H1 (cell line): ENCODE measurements around the gene VENTX. TPM values are rescaled to one million over a fixed set of nuclear protein-coding genes. Genes with fewer than 3 reads are reported as not detected.

Experiments
- CTCF ChIA-PET: fragments of 300-600 bp; sonication (Branson Sonifier 250); formaldehyde crosslinking; loops from one replicate; lab custom pipeline; 2021; ENCODE audit not compliant: partially characterized antibody; lab: Charles Lee
- POLR2A ChIA-PET: fragments of 300-600 bp; sonication (Branson Sonifier 250); formaldehyde crosslinking; loops from one replicate; lab custom pipeline; 2021; ENCODE audit warnings: inconsistent platforms; ENCODE audit not compliant: partially characterized antibody; lab: Charles Lee
- DNase-seq, 2 experiments: peaks; one replicate each; pipeline versions ENCODE4 v3.0.0 to v3.0.0-alpha.2; 2010 to 2022; ENCODE audit warnings: low spot score in 2 of 2, low read depth in 1 of 2, mixed read lengths in 1 of 2
- FAIRE-seq: peaks from 2 replicates; lab custom pipeline; 2011; peaks lifted over from hg19 to GRCh38; lab: Jason Lieb, UNC
- H2AFZ ChIP-seq: 2 replicates; pipeline ENCODE4 v1.8.1; 2012; ENCODE audit warnings: low read length, inconsistent platforms
- H2AK5ac ChIP-seq: 2 replicates; pipeline ENCODE4 v1.6.1; 2013; ENCODE audit warnings: low read depth, low read length
- H2BK120ac ChIP-seq: replicated peaks from 2 replicates; pipeline ENCODE3; 2013; ENCODE audit warnings: low read depth, low read length, inconsistent platforms
- H2BK12ac ChIP-seq: 2 replicates; pipeline ENCODE4 v1.6.1; 2013; ENCODE audit warnings: low read depth, low read length
- H2BK15ac ChIP-seq: 2 replicates; pipeline ENCODE4 v1.6.1; 2013; ENCODE audit warnings: low read length
- H2BK20ac ChIP-seq: 2 replicates; pipeline ENCODE4 v1.6.1; 2013; ENCODE audit warnings: low read length
- H2BK5ac ChIP-seq: 2 replicates; pipeline ENCODE4 v1.6.1; 2013; ENCODE audit warnings: low read depth, low read length
- H3K14ac ChIP-seq: 2 replicates; pipeline ENCODE4 v1.6.1; 2013; ENCODE audit warnings: inconsistent platforms; ENCODE audit not compliant: insufficient read length
- H3K18ac ChIP-seq: 2 replicates; pipeline ENCODE4 v1.6.1; 2013; ENCODE audit warnings: low read length; ENCODE audit errors: extremely low read depth
- H3K23ac ChIP-seq: 2 replicates; pipeline ENCODE4 v1.6.1; 2013; ENCODE audit warnings: inconsistent platforms; ENCODE audit not compliant: insufficient read length
- H3K23me2 ChIP-seq: 2 replicates; pipeline ENCODE4 v1.6.1; 2013; ENCODE audit warnings: low read depth, low read length
- H3K27ac ChIP-seq: 2 replicates; pipeline ENCODE4 v1.6.1; 2011; ENCODE audit warnings: low read depth, low read length, inconsistent platforms
- H3K27me3 ChIP-seq, 4 experiments: replicated peaks in 1 of 4; 1 replicate in 1 of 4; 2 replicates in 3 of 4; pipeline versions ENCODE4 v1.6.1 to v1.8.1; 2011 to 2013; ENCODE audit warnings: low read length in 3 of 4, mild to moderate bottlenecking in 3 of 4, inconsistent platforms in 2 of 4, mixed read lengths in 2 of 4, moderate library complexity in 1 of 4; ENCODE audit not compliant: control insufficient read depth in 3 of 4, insufficient read depth in 3 of 4; ENCODE audit errors: extremely low read depth in 1 of 4
- H3K36me3 ChIP-seq, 4 experiments: 2 replicates each; pipeline versions ENCODE4 v1.6.1 to v1.8.1; 2011 to 2013; ENCODE audit warnings: mild to moderate bottlenecking in 4 of 4, low read length in 3 of 4, moderate library complexity in 2 of 4, control low read depth in 1 of 4, inconsistent platforms in 1 of 4; ENCODE audit not compliant: insufficient read depth in 4 of 4, control insufficient read depth in 2 of 4
- H3K4ac ChIP-seq: replicated peaks from 2 replicates; pipeline ENCODE3; 2013; ENCODE audit warnings: low read length, low read depth, mixed read lengths, inconsistent platforms; ENCODE audit not compliant: insufficient read length
- H3K4me1 ChIP-seq, 4 experiments: replicated peaks in 1 of 4; 1 replicate in 1 of 4; 2 replicates in 3 of 4; pipeline versions ENCODE4 v1.6.1 to v1.8.1; 2011 to 2013; ENCODE audit warnings: low read length in 3 of 4, inconsistent platforms in 2 of 4, mixed read lengths in 1 of 4; ENCODE audit not compliant: insufficient read depth in 4 of 4, control insufficient read depth in 3 of 4
- H3K4me2 ChIP-seq, 2 experiments: 2 replicates each; pipeline versions ENCODE4 v1.6.1 to v1.8.1; 2011 to 2013; ENCODE audit warnings: low read depth in 2 of 2, low read length in 2 of 2, control low read depth in 1 of 2, inconsistent platforms in 1 of 2, mild to moderate bottlenecking in 1 of 2; ENCODE audit not compliant: insufficient read depth in 1 of 2
- H3K4me3 ChIP-seq, 4 experiments: fragments of 200-600, 300-600 bp in 1 of 4; sonication (generic), shearing (Covaris generic), sonication (Bioruptor Twin) in 1 of 4; 2 replicates each; pipeline versions ENCODE4 v1.5.1 to v1.8.1; 2011 to 2016; ENCODE audit warnings: low read length in 4 of 4, low read depth in 3 of 4, control low read depth in 2 of 4, inconsistent platforms in 2 of 4, mild to moderate bottlenecking in 2 of 4, mixed read lengths in 1 of 4, moderate library complexity in 1 of 4; ENCODE audit not compliant: insufficient read depth in 2 of 4; ENCODE audit errors: extremely low read depth in 1 of 4
- H3K56ac ChIP-seq: replicated peaks from 2 replicates; pipeline ENCODE3; 2013; ENCODE audit warnings: low read depth, mild to moderate bottlenecking, mixed read lengths, low read length, inconsistent platforms; ENCODE audit not compliant: insufficient read length
- H3K79me1 ChIP-seq: 2 replicates; pipeline ENCODE4 v1.6.1; 2013; ENCODE audit warnings: low read depth, low read length, control low read depth
- H3K79me2 ChIP-seq, 2 experiments: 2 replicates each; pipeline versions ENCODE4 v1.6.1 to v1.8.1; 2012 to 2013; ENCODE audit warnings: low read length in 2 of 2, mild to moderate bottlenecking in 2 of 2, inconsistent platforms in 1 of 2; ENCODE audit not compliant: insufficient read depth in 2 of 2, control insufficient read depth in 1 of 2
- H3K9ac ChIP-seq, 4 experiments: replicated peaks in 1 of 4; 1 replicate in 1 of 4; 2 replicates in 3 of 4; pipeline versions ENCODE4 v1.6.1 to v1.8.1; 2011 to 2013; ENCODE audit warnings: low read depth in 3 of 4, low read length in 3 of 4, control low read depth in 2 of 4, mild to moderate bottlenecking in 2 of 4, moderate library complexity in 2 of 4, inconsistent platforms in 1 of 4; ENCODE audit errors: extremely low read depth in 1 of 4
- H3K9me3 ChIP-seq, 2 experiments: 2 replicates each; pipeline versions ENCODE4 v1.6.1 to v1.8.1; 2012 to 2013; ENCODE audit warnings: mild to moderate bottlenecking in 2 of 2, moderate library complexity in 2 of 2, control low read depth in 1 of 2, inconsistent platforms in 1 of 2, low read depth in 1 of 2, low read length in 1 of 2, mixed read lengths in 1 of 2; ENCODE audit not compliant: insufficient read depth in 2 of 2
- H4K20me1 ChIP-seq, 2 experiments: replicated peaks in 1 of 2; 2 replicates each; pipeline versions ENCODE3 to v1.8.1; 2011 to 2013; ENCODE audit warnings: inconsistent platforms in 2 of 2, low read length in 2 of 2, mild to moderate bottlenecking in 1 of 2; ENCODE audit not compliant: insufficient read depth in 2 of 2, control insufficient read depth in 1 of 2
- H4K5ac ChIP-seq: 2 replicates; pipeline ENCODE4 v1.6.1; 2013; ENCODE audit warnings: low read length, low read depth, mixed read lengths, inconsistent platforms; ENCODE audit not compliant: insufficient read length
- H4K8ac ChIP-seq: 2 replicates; pipeline ENCODE4 v1.8.0; 2013; ENCODE audit warnings: mild to moderate bottlenecking, moderate library complexity, low read length, inconsistent platforms; ENCODE audit not compliant: insufficient read depth; ENCODE audit errors: extremely low read depth
- H4K91ac ChIP-seq: replicated peaks from 2 replicates; pipeline ENCODE3; 2013; ENCODE audit warnings: low read length, mixed read lengths, inconsistent platforms; ENCODE audit not compliant: insufficient read length
- CHD2 ChIP-seq: IDR thresholded peaks from 2 replicates; pipeline ENCODE4 v1.6.1; 2012; ENCODE audit warnings: low read length, improper control_type of control experiment
- POLR2AphosphoS5 ChIP-seq: IDR thresholded peaks from 2 replicates; pipeline ENCODE4 v1.6.1; 2011; ENCODE audit warnings: low read depth, low read length
- WGBS, 2 experiments: shearing (Covaris generic) in 1 of 2; methylation state at CpG; one replicate each; pipeline versions ENCODE4 v1.1.6 to v1.1.7; 2013 to 2015; ENCODE audit warnings: low lambda C conversion rate in 2 of 2, mixed read lengths in 2 of 2, inconsistent platforms in 1 of 2, low coverage in 1 of 2, missing lambda C conversion rate in 1 of 2; ENCODE audit not compliant: insufficient replicate concordance in 2 of 2, insufficient coverage in 1 of 2, insufficient read length in 1 of 2; ENCODE audit errors: extremely low coverage in 1 of 2, missing lambda C conversion rate in 1 of 2; 5-methylcytosine and 5-hydroxymethylcytosine counted together
- polyA plus RNA-seq, 7 experiments: library from polyadenylated mRNA; depleted of rRNA in 3 of 7; stranded (reverse) in 5 of 7; unstranded in 2 of 7; fragments of >200 nt in 5 of 7; fragments of 200-250 nt in 2 of 7; gene quantifications; 1 replicate in 5 of 7; 2 replicates in 1 of 7; 4 replicates in 1 of 7; pipeline versions ENCODE4 v1.2.1 to v1.2.3, GENCODE V29; 2011 to 2013; ENCODE audit warnings: missing spikeins in 2 of 7, mixed read lengths in 2 of 7
- total RNA-seq: library from RNA; stranded (reverse); fragmentation: NEBNext Ultra II Directional; extraction: Animal tissue kit (Norgen Biotek cat#: 25700); gene quantifications from 2 replicates; pipeline ENCODE4 v1.2.1, GENCODE V29; 2021

Gene VENTX
- total and polyA plus RNA-seq, 2 of the 8 experiments (the other 6 are each of a cell fraction or from before 2014, with no cell fraction given) = 5.6 TPM

DNA sequence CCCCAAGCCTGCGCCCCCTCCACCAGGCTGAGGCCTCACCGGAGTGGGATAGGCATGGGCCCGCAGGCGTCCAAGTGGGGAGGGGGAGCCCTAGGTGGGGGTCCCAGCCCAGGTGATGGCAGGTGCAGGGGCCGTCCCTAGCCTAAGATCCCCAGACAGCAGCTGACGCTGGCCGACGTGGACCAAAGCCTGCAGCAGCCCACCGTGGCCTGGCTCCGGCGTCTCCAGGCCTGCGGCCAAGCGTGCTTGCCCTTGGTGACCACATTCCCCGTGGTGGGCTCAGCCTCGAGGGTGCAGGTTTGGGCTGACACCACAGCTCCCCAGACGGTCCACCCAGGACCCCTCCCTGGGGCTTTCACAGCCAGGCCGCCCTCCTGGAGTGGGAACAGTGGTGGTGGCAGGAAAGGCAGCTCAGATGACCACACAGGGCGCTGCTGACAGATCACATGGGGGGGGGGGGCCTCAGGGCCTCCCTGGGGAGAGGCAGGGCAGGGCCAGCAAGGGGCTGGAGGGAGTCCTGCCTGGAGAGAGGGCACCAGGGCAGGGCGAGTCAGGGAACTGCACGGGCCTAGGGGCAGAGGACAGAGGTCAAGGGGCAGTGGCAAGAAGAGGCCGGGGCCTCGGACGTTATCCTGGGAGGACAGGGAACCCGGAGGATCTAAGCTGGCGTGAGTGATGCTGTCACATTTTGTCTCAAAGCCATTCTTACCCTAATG, 39.8 kb downstream of the VENTX start:
- H3K4me2 ChIP-seq = peak overlapping the region; percentile 58 to 63
- CTCF ChIA-PET = interaction anchor here (0.7 to 1.8 kb wide), 8 partner anchors 9 to 134 kb away, joined by 3 to 6 read pairs (median 4); no protein-coding TSS in a partner anchor
- no peak for FAIRE-seq
- no peak for DNase-seq
- no peak overlapping the region for H2BK12ac ChIP-seq
- H3K79me1 ChIP-seq = no peaks in the 10 kb centered on the region
- H3K4me3 ChIP-seq = peak overlapping the region in 1 of 4 experiments; percentile 60; a peak in 3 of 8 replicates
- H3K4me1 ChIP-seq = peaks cover 0 to 13% (median 7%) of the 10 kb centered on the region in 4 experiments; a peak in 5 of 7 replicates
- peaks cover 0 to 5% of the 10 kb centered on the region in 2 experiments for H4K20me1 ChIP-seq
- TF ChIP-seq CHD2 (no peak), POLR2AphosphoS5 (0 out of 2 replicates have a peak, but pooled peaks have one; percentile 20)
- peaks cover 5% of the 10 kb centered on the region; the same call in 1 of the 2 replicates for H3K23me2 ChIP-seq
- no peak overlapping the region for H3K23ac ChIP-seq
- peaks cover 0 to 7% (median 4%) of the 10 kb centered on the region in 4 experiments; a peak in 6 of 7 replicates for H3K27me3 ChIP-seq
- H2BK20ac ChIP-seq = no peak overlapping the region
- H2BK5ac ChIP-seq = peak overlapping the region; percentile 24; the same call in 1 of the 2 replicates
- peaks cover 2 to 10% (median 6%) of the 10 kb centered on the region in 4 experiments; a peak in 5 of 8 replicates for H3K36me3 ChIP-seq
- POLR2A ChIA-PET = interaction anchor here (0.7 to 2.4 kb wide), 6 partner anchors 10 to 70 kb away, joined by 3 to 7 read pairs (median 3); partner anchors contain the start of gene PRAP1
- no peak overlapping the region for H3K27ac ChIP-seq
- no peaks in the 10 kb centered on the region for H3K79me2 ChIP-seq
- H2BK15ac ChIP-seq = no peak overlapping the region
- 0 out of 2 replicates have a peak overlapping the region, but pooled peaks have one; percentile 21 for H4K8ac ChIP-seq
- H2AK5ac ChIP-seq = no peak overlapping the region
- no peak overlapping the region for H3K14ac ChIP-seq
- H3K56ac ChIP-seq = no peak overlapping the region
- no peak overlapping the region for H4K5ac ChIP-seq
- no peak overlapping the region for H3K18ac ChIP-seq
- H4K91ac ChIP-seq = no peak overlapping the region
- no peak overlapping the region for H2BK120ac ChIP-seq
- WGBS, 2 experiments = 79% methylated on average over 23 of the region's 25 CpGs; no CpG with 5 or more reads in 1 of the 2 experiments
- H3K9me3 ChIP-seq = no peaks in the 10 kb centered on the region
- H2AFZ ChIP-seq = no peak overlapping the region
- no peak overlapping the region for H3K4ac ChIP-seq
- no peak overlapping the region for H3K9ac ChIP-seq
